Adrenal gland (tissue), 5 donors: ENCODE results near the gene CD34.

Experiments used
- CTCF ChIP-seq, 6 experiments: fragments of 450-650 bp in 4 of 6; fragments of 200-600 bp in 2 of 6; sonication (generic) in 1 of 6; IDR thresholded peaks; 1 replicate in 5 of 6; 2 replicates in 1 of 6; pipeline versions ENCODE4 v1.5.1 to v1.8.0; 2016 to 2021; ENCODE audit warnings: antibody characterized with exemption in 6 of 6, mild to moderate bottlenecking in 2 of 6, moderate library complexity in 1 of 6
- POLR2A ChIP-seq, 2 donors: fragments of 450-650 bp; IDR thresholded peaks; one replicate each; pipeline ENCODE4 v1.6.1; 2017; ENCODE audit warnings: antibody characterized with exemption in 2 of 2, mild to moderate bottlenecking in 2 of 2, moderate library complexity in 1 of 2
- donor health status: DM: no; HTN: no; CAD: no.

- TF ChIP-seq CTCF (IDR thresholded peaks at IDR 0.05) (no peak), POLR2A (IDR thresholded peaks at IDR 0.05) (no peak)
Measured at GRCh38 chr1:207845109-207845508, 65.8 kb downstream of the CD34 start.
